Panc1 (cell line): ENCODE measurements around the gene ACACB. TPM values are rescaled to one million over a fixed set of nuclear protein-coding genes. Genes with fewer than 3 reads are reported as not detected.

ENCODE experiments used
- ATAC-seq: fragments of 200-7000 bp; cut with Tn5 transposase; 2 replicates; pipeline ENCODE4 v1.9.1; 2020; ENCODE audit warnings: mild to moderate bottlenecking, moderate library complexity
- BruUV-seq: library from RNA; stranded (reverse); fragments of 400-500 nt; replicated peaks from 2 replicates; lab custom pipeline; 2021; lab: Mats Ljungman, UMichigan
- CTCF ChIA-PET: fragments of 300-600 bp; sonication (Branson Sonifier 250); formaldehyde crosslinking; loops from one replicate; lab custom pipeline; 2022; ENCODE audit warnings: antibody characterized with exemption; lab: Charles Lee
- POLR2A ChIA-PET: fragments of 300-600 bp; sonication (Branson Sonifier 250); formaldehyde crosslinking; loops from one replicate; lab custom pipeline; 2022; ENCODE audit warnings: antibody characterized with exemption; lab: Charles Lee
- DNase-seq: peaks from one replicate; pipeline ENCODE4 v3.0.0-alpha.2; 2010; ENCODE audit warnings: low read depth, low spot score
- H3K27ac ChIP-seq: 2 replicates; pipeline ENCODE4 v1.5.1; 2011; ENCODE audit warnings: mild to moderate bottlenecking, low read length, inconsistent platforms
- H3K27me3 ChIP-seq: fragments of 200-500 bp; sonication (Bioruptor generic); 2 replicates; pipeline ENCODE4 v1.6.0; 2014; ENCODE audit warnings: low read length, inconsistent platforms; ENCODE audit not compliant: control insufficient read depth, insufficient read depth
- H3K36me3 ChIP-seq: fragments of 200-500 bp; sonication (Bioruptor generic); 2 replicates; pipeline ENCODE4 v1.5.1; 2014; ENCODE audit warnings: inconsistent platforms, mild to moderate bottlenecking, low read length, moderate library complexity; ENCODE audit not compliant: control insufficient read depth, insufficient read depth
- H3K4me1 ChIP-seq: 2 replicates; pipeline ENCODE4 v1.5.1; 2011; ENCODE audit warnings: inconsistent platforms, mild to moderate bottlenecking, low read length, moderate library complexity; ENCODE audit not compliant: control insufficient read depth, insufficient read depth
- H3K4me3 ChIP-seq, 2 experiments: 2 replicates each; pipeline ENCODE4 v1.5.1; 2011 to 2012; ENCODE audit warnings: low read depth in 2 of 2, low read length in 2 of 2, mild to moderate bottlenecking in 2 of 2, inconsistent platforms in 1 of 2, moderate library complexity in 1 of 2
- H3K9me3 ChIP-seq: fragments of 200-500 bp; sonication (Bioruptor generic); 2 replicates; pipeline ENCODE4 v1.5.1; 2014; ENCODE audit warnings: low read depth, mild to moderate bottlenecking, inconsistent platforms, low read length, moderate library complexity; ENCODE audit not compliant: control insufficient read depth, insufficient read depth
- CTCF ChIP-seq: fragments of 450-650 bp; IDR thresholded peaks from 2 replicates; pipeline ENCODE4 v1.5.1; 2017; ENCODE audit warnings: mild to moderate bottlenecking
- POLR2AphosphoS5 ChIP-seq: IDR thresholded peaks from 2 replicates; pipeline ENCODE4 v1.6.1; 2012; ENCODE audit warnings: mild to moderate bottlenecking, low read depth, low read length, moderate library complexity
- REST ChIP-seq, 2 experiments: IDR thresholded peaks; 2 replicates each; pipeline ENCODE4 v1.6.1; 2011 to 2012; ENCODE audit warnings: low read depth in 2 of 2, control low read depth in 1 of 2, low read length in 1 of 2, mild to moderate bottlenecking in 1 of 2, moderate library complexity in 1 of 2; ENCODE audit not compliant: insufficient read depth in 1 of 2
- SIN3A ChIP-seq: IDR thresholded peaks from 2 replicates; pipeline ENCODE4 v1.6.1; 2012; ENCODE audit warnings: low read depth, mild to moderate bottlenecking, low read length, moderate library complexity, borderline replicate concordance; ENCODE audit not compliant: insufficient read depth
- TCF7L2 ChIP-seq: IDR thresholded peaks from 2 replicates; pipeline ENCODE4 v1.6.1; 2011; ENCODE audit warnings: mild to moderate bottlenecking, low read depth, low read length, inconsistent platforms
- in situ Hi-C: cut with HindIII; loops from 2 replicates; pipeline ENCODE4 v1.10.0; 2016; ENCODE audit warnings: low sequenced_read_pairs, low pct_unique_long_range_greater_than_20kb
- intact Hi-C: fragments of 100-400 bp; cut with micrococcal nuclease; formaldehyde crosslinking; loops from one replicate; pipeline ENCODE4 v1.10.0; 2022; ENCODE audit not compliant: unreplicated experiment
- total RNA-seq: library from RNA; stranded (reverse); gene quantifications from one replicate; pipeline ENCODE4 v1.2.1, GENCODE V29; 2021; ENCODE audit not compliant: unreplicated experiment

ACACB gene
- total RNA-seq, 1 experiment from 2014 or later = 12.3 TPM

GRCh38 chr12:109169262-109169661 is 52.9 kb downstream of the ACACB start:
- no peaks in the 10 kb centered on the region for H3K27me3 ChIP-seq
- CTCF ChIA-PET = no interaction called here
- no TSS peak for BruUV-seq
- TF ChIP-seq POLR2AphosphoS5 = no peak
- no peak for TF ChIP-seq SIN3A
- no peak for TF ChIP-seq TCF7L2
- TF ChIP-seq CTCF = no peak
- TF ChIP-seq REST (IDR thresholded peaks at IDR 0.05; ENCODE audit: insufficient read depth in 1 of 2, low read depth in 2 of 2, low read length in 1 of 2) = no peak
- DNase-seq = no peak
- in situ Hi-C loops = no loop called here
- no peaks in the 10 kb centered on the region for H3K36me3 ChIP-seq
- POLR2A ChIA-PET = no interaction called here
- no peak overlapping the region for H3K27ac ChIP-seq
- H3K4me3 ChIP-seq = no peak overlapping the region
- no peaks in the 10 kb centered on the region for H3K9me3 ChIP-seq
- ATAC-seq = no peak
- no peaks in the 10 kb centered on the region for H3K4me1 ChIP-seq
- intact Hi-C loops = no loop called here

GRCh38 chr12:109169686-109170085 is 53.3 kb downstream of the ACACB start:
- H3K36me3 ChIP-seq = no peaks in the 10 kb centered on the region
- CTCF ChIA-PET = no interaction called here
- POLR2A ChIA-PET = no interaction called here
- ATAC-seq (no peak), DNase-seq (no peak)
- no peaks in the 10 kb centered on the region for H3K9me3 ChIP-seq
- H3K27ac ChIP-seq = no peak overlapping the region
- in situ Hi-C loops (no loop called here), intact Hi-C loops (no loop called here)
- no peaks in the 10 kb centered on the region for H3K27me3 ChIP-seq
- TF ChIP-seq CTCF (no peak), SIN3A (no peak), REST (IDR thresholded peaks at IDR 0.05; ENCODE audit: insufficient read depth in 1 of 2, low read depth in 2 of 2, low read length in 1 of 2) (no peak), TCF7L2 (no peak), POLR2AphosphoS5 (no peak)
- BruUV-seq = no TSS peak
- no peak overlapping the region for H3K4me3 ChIP-seq
- H3K4me1 ChIP-seq = no peaks in the 10 kb centered on the region
